ENCODE measurements around the gene SESN3.

DNA sequence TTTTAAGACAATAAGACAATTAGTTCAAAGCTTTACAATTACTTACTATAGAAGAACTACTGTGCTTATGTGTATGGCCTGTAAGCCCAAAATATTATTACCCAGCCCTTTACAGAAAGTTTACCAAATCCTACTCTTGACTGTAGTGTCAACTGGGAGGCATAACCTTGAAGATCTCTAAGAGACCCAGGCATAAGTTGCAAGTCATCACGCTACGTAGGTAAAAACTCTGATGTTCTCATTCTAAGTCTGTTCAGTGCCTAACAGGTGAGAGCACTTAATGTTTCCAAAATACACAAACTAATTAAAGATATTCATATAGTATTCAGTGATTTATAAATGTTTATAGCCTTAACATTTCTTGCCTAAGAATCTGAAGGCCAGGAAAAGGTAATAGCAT lies 12.9 kb downstream of the SESN3 start:
- TF ChIP-seq CTCF (IDR thresholded peaks at IDR 0.05) (no peak), POLR2A (IDR thresholded peaks at IDR 0.05; ENCODE audit: low read depth) (no peak), POLR2AphosphoS5 (IDR thresholded peaks at IDR 0.05) (no peak)
